ENCODE results near the gene TBC1D2.

GRCh38 chr9:98220911-98221310 lies 34.5 kb downstream of the TBC1D2 start:
- no peak for TF ChIP-seq EZH2 (IDR thresholded peaks at IDR 0.05; ENCODE audit: borderline replicate concordance, control insufficient read depth, low read depth, low read length)
- no peak for TF ChIP-seq MYC (IDR thresholded peaks at IDR 0.05; ENCODE audit: insufficient read depth, insufficient read length, insufficient replicate concordance, low read length, severe bottlenecking)
- TF ChIP-seq BCL3 (IDR thresholded peaks at IDR 0.05; ENCODE audit: borderline replicate concordance, insufficient read depth, low read depth, low read length, poor library complexity, severe bottlenecking), result no peak
- TF ChIP-seq POLR2AphosphoS2 (IDR thresholded peaks at IDR 0.05; ENCODE audit: low read depth, low read length), result no peak
- TF ChIP-seq CBFB (IDR thresholded peaks at IDR 0.05; ENCODE audit: low read depth), result no peak
- no peak for TF ChIP-seq CTCF (IDR thresholded peaks at IDR 0.05 in 2 of 3, conservative IDR thresholded peaks at IDR 0.05 in 1 of 3; ENCODE audit: control insufficient read depth in 2 of 3, extremely low read depth in 1 of 3, insufficient read depth in 1 of 3, low read depth in 3 of 3, low read length in 3 of 3)
- no peak for TF ChIP-seq EP300 (IDR thresholded peaks at IDR 0.05; ENCODE audit: borderline replicate concordance in 1 of 2, control insufficient read depth in 1 of 2, low read depth in 2 of 2, low read length in 2 of 2)
- TF ChIP-seq POLR2AphosphoS5 (IDR thresholded peaks at IDR 0.05; ENCODE audit: low read length), result no peak
- TF ChIP-seq POLR2A (IDR thresholded peaks at IDR 0.05; ENCODE audit: low read depth, low read length), result no peak
- no peak for TF ChIP-seq ZBTB11 (CRISPR knock-in tag; IDR thresholded peaks at IDR 0.05)
